RPMI8226 (cell line): ENCODE measurements around the gene RMRP.
A peak's percentile ranks its signal among the peaks of the same experiment; 100 is the strongest.

Experiments used
- DNase-seq: peaks from one replicate; pipeline ENCODE4 v3.0.0-alpha.2; 2015

Gene RMRP

GRCh38 chr9:35686222-35687203 lies 28.7 kb upstream of the RMRP start:
- DNase-seq, result peak; percentile 41

- no peak for DNase-seq
These were observed 27.7 kb upstream of the RMRP start for GRCh38 chr9:35685506-35685905.

- DNase-seq, result no peak
These were observed 27.1 kb upstream of the RMRP start for GRCh38 chr9:35684921-35685320.

GRCh38 chr9:35683323-35683722 lies 25.5 kb upstream of the RMRP start:
- DNase-seq, result no peak

GRCh38 chr9:35682520-35683315 lies 24.9 kb upstream of the RMRP start:
- DNase-seq, result no peak

- no peak for DNase-seq
These were observed 24.2 kb upstream of the RMRP start for GRCh38 chr9:35682051-35682450.

- DNase-seq, result no peak
These were observed 23.7 kb upstream of the RMRP start for GRCh38 chr9:35681341-35682002.

GRCh38 chr9:35680331-35681105 lies 22.7 kb upstream of the RMRP start:
- DNase-seq, result no peak

- DNase-seq, result no peak
These were observed 22.0 kb upstream of the RMRP start for GRCh38 chr9:35679766-35680330.

- DNase-seq, result no peak
These were observed 21.3 kb upstream of the RMRP start for GRCh38 chr9:35679091-35679490.

- DNase-seq, result no peak
These were observed 18.0 kb upstream of the RMRP start for GRCh38 chr9:35675732-35676392.

- no peak for DNase-seq
These were observed 17.4 kb upstream of the RMRP start for GRCh38 chr9:35675204-35675603.

GRCh38 chr9:35674025-35674361 lies 16.2 kb upstream of the RMRP start:
- no peak for DNase-seq

GRCh38 chr9:35673132-35674024 lies 15.6 kb upstream of the RMRP start, which contains the start of gene CA9:
Gene CA9, plus strand, starts transcription at chr9:35673928. Its CDS starts 32 bp downstream, at chr9:35673960.
- peak; percentile 55 for DNase-seq

GRCh38 chr9:35669331-35670145 lies 11.7 kb upstream of the RMRP start:
- no peak for DNase-seq

- no peak for DNase-seq
These were observed 10.1 kb upstream of the RMRP start for GRCh38 chr9:35667939-35668338.

- no peak for DNase-seq
These were observed 8.7 kb upstream of the RMRP start for GRCh38 chr9:35666549-35666948.

- DNase-seq, result no peak
These were observed 8.2 kb upstream of the RMRP start for GRCh38 chr9:35666045-35666444.

- DNase-seq, result no peak
These were observed 7.6 kb upstream of the RMRP start for GRCh38 chr9:35665471-35665818.
